ENCODE measurements around the gene SLCO3A1. TPM values are rescaled to one million over a fixed set of nuclear protein-coding genes. Genes with fewer than 3 reads are reported as not detected.

SLCO3A1 gene
- total and polyA plus RNA-seq, 2 of the 8 experiments (the other 6 are each of a cell fraction or from before 2014, with no cell fraction given) = 15.1 to 20.4 TPM

DNA sequence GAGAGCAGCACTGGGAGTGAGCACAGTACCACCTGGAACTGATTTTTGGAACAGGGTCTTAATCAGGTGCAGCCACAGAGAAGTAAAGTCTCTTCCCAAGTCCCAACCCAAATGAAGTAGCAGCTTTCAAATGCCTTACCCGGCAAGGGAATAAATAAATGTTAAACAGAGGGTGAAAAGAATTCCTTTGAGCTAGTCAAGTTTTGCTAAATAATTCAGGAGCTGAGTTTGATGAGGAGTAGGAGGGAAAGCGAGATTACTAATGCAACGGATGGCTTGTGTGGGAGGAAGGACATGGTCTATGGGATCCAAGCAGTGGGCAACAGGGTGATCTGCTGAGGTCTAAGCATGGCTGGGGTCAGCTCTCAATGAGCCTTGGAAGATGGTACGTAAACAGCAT is 335.7 kb downstream of the SLCO3A1 start (continued):
- no peak for TF ChIP-seq TAF7 (optimal IDR thresholded peaks at IDR 0.05; ENCODE audit: borderline replicate concordance, low read depth, low read length)
- no peak for TF ChIP-seq SRF (IDR thresholded peaks at IDR 0.05; ENCODE audit: low read depth, low read length)
- no peak for TF ChIP-seq EZH2 (IDR thresholded peaks at IDR 0.05; ENCODE audit: low read depth, low read length, severe bottlenecking)
